HG03159 (cell line): Measurements from ENCODE around the gene PLSCR3.
A peak's percentile ranks its signal among the peaks of the same experiment; 100 is the strongest.

Source experiments
- ATAC-seq: cut with Tn5 transposase; IDR thresholded peaks from one replicate; pipeline ENCODE4 v1.9.1; 2021; ENCODE audit warnings: mild to moderate bottlenecking, moderate library complexity; ENCODE audit not compliant: unreplicated experiment

The PLSCR3 gene

DNA sequence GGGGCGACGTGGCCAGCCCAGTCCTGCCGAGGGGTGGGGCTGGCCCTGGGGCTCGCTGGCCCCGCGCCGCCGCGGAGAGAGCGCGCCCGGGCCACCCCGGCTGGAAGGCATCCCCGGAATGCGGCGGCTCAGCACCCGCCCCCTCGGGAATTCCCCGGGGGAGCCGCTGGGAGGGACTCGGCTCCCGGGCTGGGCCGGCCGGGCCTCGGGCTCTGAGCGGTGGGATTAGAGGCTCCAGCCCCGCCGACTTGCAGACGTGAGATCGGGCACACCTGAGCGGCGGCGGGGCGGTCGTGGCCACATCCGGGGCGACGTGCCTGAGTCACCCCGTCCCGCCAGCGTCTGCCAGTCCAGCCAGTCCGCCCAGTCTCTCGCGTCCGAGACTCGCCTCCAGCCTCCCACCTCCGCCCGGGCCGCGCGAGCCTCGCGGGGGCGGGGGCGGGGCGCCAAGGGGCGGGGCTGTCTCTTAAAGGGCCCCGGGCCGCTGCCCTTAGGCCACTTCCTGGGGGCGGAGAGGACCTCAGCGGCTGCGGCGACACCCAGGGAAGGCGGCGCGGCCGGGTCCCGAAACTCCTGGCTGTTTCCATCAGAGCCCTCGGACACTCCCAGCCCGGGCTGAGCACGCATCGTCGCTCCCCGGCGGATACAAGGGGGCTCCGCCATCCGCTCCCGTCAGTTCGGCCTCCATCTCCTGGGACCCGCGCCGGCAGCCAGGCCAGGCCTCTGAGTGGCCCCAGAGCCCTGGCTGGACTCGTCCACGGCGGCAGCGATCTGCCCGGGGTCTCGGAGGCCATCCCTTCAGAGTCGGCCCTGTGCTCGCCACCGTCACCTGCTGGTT is 42.4 kb downstream of the PLSCR3 start, which contains the start of gene KCTD11:
Gene KCTD11, plus strand, starts transcription at position 498 of the 838 bp plus-strand sequence.
- peak; percentile 48 for ATAC-seq

- ATAC-seq: no peak
Observed at GRCh38 chr17:7348478-7349242, 45.7 kb downstream of the PLSCR3 start.

GRCh38 chr17:7347630-7348477 is 46.5 kb downstream of the PLSCR3 start:
- no peak for ATAC-seq

- ATAC-seq: no peak
Observed at GRCh38 chr17:7346761-7347614, 47.3 kb downstream of the PLSCR3 start.

DNA sequence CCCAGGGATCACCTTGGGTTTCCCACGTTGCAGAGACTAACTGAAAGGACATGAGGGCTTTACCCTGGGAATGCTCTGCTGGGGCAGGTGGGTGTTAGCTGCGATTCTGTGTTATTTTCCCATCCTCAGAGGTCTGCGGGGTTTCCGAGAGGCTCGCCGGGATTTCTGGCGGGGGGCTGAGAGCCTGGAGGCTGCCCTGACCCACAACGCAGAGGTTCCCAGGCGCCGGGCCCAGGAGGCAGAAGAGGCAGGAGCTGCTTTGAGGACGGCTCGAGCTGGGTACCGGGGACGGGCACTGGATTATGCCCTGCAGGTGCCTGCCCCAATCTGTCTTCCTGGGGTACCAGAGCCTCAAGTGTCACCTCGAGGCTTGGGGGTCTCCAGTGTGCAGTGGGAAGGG is 51.1 kb downstream of the PLSCR3 start:
- no peak for ATAC-seq

DNA sequence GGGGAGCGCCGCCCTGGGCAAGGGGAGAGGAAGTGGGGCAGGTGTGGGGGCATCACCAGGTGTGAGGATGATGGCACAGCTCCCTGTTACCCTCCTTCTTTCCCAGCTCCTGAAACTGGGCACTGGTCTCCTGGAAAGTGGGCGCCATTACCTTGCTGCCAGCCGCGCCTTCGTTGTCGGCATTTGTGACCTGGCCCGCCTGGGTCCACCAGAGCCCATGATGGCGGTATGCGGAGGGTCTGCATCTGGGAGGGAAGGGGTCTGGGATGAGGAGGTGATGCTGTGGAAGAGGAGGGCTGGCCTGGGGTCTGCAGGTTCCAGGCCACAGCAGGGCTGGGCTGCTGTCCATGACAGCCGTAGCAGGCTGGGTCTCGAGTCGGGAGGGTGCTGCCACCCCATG is 52.5 kb downstream of the PLSCR3 start:
- no peak for ATAC-seq

GRCh38 chr17:7340179-7340578 is 54.1 kb downstream of the PLSCR3 start:
- no peak for ATAC-seq
